ENCODE measurements around the gene MAML2. TPM values are rescaled to one million over a fixed set of nuclear protein-coding genes. Genes with fewer than 3 reads are reported as not detected.

MAML2 gene
- total RNA-seq, 1 experiment from 2014 or later = 28.3 TPM

GRCh38 chr11:96197103-96197502, 145.9 kb downstream of the MAML2 start:
- H3K79me2 ChIP-seq (ENCODE audit: low read depth) = peaks cover 67% of the 10 kb centered on the region
- H3K4me1 ChIP-seq (replicated peaks; ENCODE audit: insufficient read depth) = peaks cover 15% of the 10 kb centered on the region
- H3K9me3 ChIP-seq (ENCODE audit: insufficient read depth, low read depth) = no peaks in the 10 kb centered on the region
- no peak for DNase-seq
- ChIA-PET POLR2A (ENCODE audit: unreplicated experiment) (no interaction called here), CTCF (no interaction called here)
- no peak overlapping the region for H3K27ac ChIP-seq
- no TSS peak for BruUV-seq (replicated peaks)
- H3K4me2 ChIP-seq = no peak overlapping the region
- H3F3A ChIP-seq (ENCODE audit: insufficient read depth, low read depth) = peaks cover 14% of the 10 kb centered on the region; the same call in 1 of the 2 replicates
- no peak overlapping the region for H2AFZ ChIP-seq
- no peaks in the 10 kb centered on the region for H3K27me3 ChIP-seq (ENCODE audit: insufficient read depth, low read depth)
- H3K36me3 ChIP-seq (ENCODE audit: low read depth) = peaks cover 19% of the 10 kb centered on the region
- no peak for TF ChIP-seq CTCF (conservative IDR thresholded peaks at IDR 0.05)
- TF ChIP-seq EZH2 (IDR thresholded peaks at IDR 0.05; ENCODE audit: low read depth) = no peak
- intact Hi-C loops (cut with micrococcal nuclease; ENCODE audit: unreplicated experiment) = no loop called here
- no peaks in the 10 kb centered on the region for H3K9me2 ChIP-seq (ENCODE audit: insufficient read depth)
- no peak overlapping the region for H3K4me3 ChIP-seq
- H4K20me1 ChIP-seq (ENCODE audit: insufficient read depth) = no peaks in the 10 kb centered on the region

GRCh38 chr11:96196181-96196662, 146.8 kb downstream of the MAML2 start:
- Histone ChIP-seq H4K20me1 (ENCODE audit: insufficient read depth) (no peaks in the 10 kb centered on the region), H3K79me2 (ENCODE audit: low read depth) (peaks cover 69% of the 10 kb centered on the region), H3K27ac (no peak overlapping the region), H3K27me3 (ENCODE audit: insufficient read depth, low read depth) (no peaks in the 10 kb centered on the region), H3K4me1 (replicated peaks; ENCODE audit: insufficient read depth) (peaks cover 15% of the 10 kb centered on the region), H3K9me3 (ENCODE audit: insufficient read depth, low read depth) (no peaks in the 10 kb centered on the region), H3K9me2 (ENCODE audit: insufficient read depth) (no peaks in the 10 kb centered on the region), H3K4me2 (no peak overlapping the region), H3F3A (ENCODE audit: insufficient read depth, low read depth) (peaks cover 14% of the 10 kb centered on the region; the same call in 1 of the 2 replicates), H2AFZ (no peak overlapping the region), H3K36me3 (ENCODE audit: low read depth) (peaks cover 19% of the 10 kb centered on the region), H3K4me3 (no peak overlapping the region)
- POLR2A ChIA-PET (ENCODE audit: unreplicated experiment) = no interaction called here
- no peak for DNase-seq
- TF ChIP-seq EZH2 (IDR thresholded peaks at IDR 0.05; ENCODE audit: low read depth) = no peak
- TF ChIP-seq CTCF (conservative IDR thresholded peaks at IDR 0.05) = no peak
- intact Hi-C loops (cut with micrococcal nuclease; ENCODE audit: unreplicated experiment) = no loop called here
- CTCF ChIA-PET = no interaction called here
- BruUV-seq (replicated peaks) = no TSS peak

GRCh38 chr11:96195671-96196070, 147.3 kb downstream of the MAML2 start:
- no peak overlapping the region for H2AFZ ChIP-seq
- no peaks in the 10 kb centered on the region for H3K27me3 ChIP-seq (ENCODE audit: insufficient read depth, low read depth)
- intact Hi-C loops (cut with micrococcal nuclease; ENCODE audit: unreplicated experiment) = no loop called here
- ChIA-PET CTCF (no interaction called here), POLR2A (ENCODE audit: unreplicated experiment) (no interaction called here)
- no peaks in the 10 kb centered on the region for H3K9me2 ChIP-seq (ENCODE audit: insufficient read depth)
- no peak for DNase-seq
- TF ChIP-seq CTCF (conservative IDR thresholded peaks at IDR 0.05) (no peak), EZH2 (IDR thresholded peaks at IDR 0.05; ENCODE audit: low read depth) (no peak)
- H3K4me3 ChIP-seq = no peak overlapping the region
- no peaks in the 10 kb centered on the region; the same call in 1 of the 2 replicates for H3K9me3 ChIP-seq (ENCODE audit: insufficient read depth, low read depth)
- H4K20me1 ChIP-seq (ENCODE audit: insufficient read depth) = no peaks in the 10 kb centered on the region
- BruUV-seq (replicated peaks) = no TSS peak
- H3K27ac ChIP-seq = no peak overlapping the region
- H3K79me2 ChIP-seq (ENCODE audit: low read depth) = peaks cover 68% of the 10 kb centered on the region
- peaks cover 10% of the 10 kb centered on the region for H3K4me1 ChIP-seq (replicated peaks; ENCODE audit: insufficient read depth)
- peaks cover 12% of the 10 kb centered on the region; the same call in 1 of the 2 replicates for H3F3A ChIP-seq (ENCODE audit: insufficient read depth, low read depth)
- H3K4me2 ChIP-seq = no peak overlapping the region
- peaks cover 18% of the 10 kb centered on the region for H3K36me3 ChIP-seq (ENCODE audit: low read depth)

Data from PC-9 (cell line).